ENCODE results near the gene MYO15A.
A peak's percentile ranks its signal among the peaks of the same experiment; 100 is the strongest.

MYO15A gene

GRCh38 chr17:18108401-18109312, at the start of gene MYO15A:
MYO15A (plus strand) TSS chr17:18108756; CDS start chr17:18118801, 10,045 bp downstream.
- Histone ChIP-seq H3K27ac (peak within 1 kb of the TSS in 1 of 21 experiments; percentile 37), H3K4me3 (no peak within 1 kb of the TSS)

GRCh38 chr17:18059283-18059682, 49.3 kb upstream of the MYO15A start:
- no peak overlapping the region for H3K27ac ChIP-seq

GRCh38 chr17:18064053-18064452, 44.5 kb upstream of the MYO15A start:
- H3K27ac ChIP-seq: no peak overlapping the region
- H3K4me3 ChIP-seq: no peak overlapping the region

More at GRCh38 chr17:18059283-18059682, 49.3 kb upstream of the MYO15A start:
- H3K4me3 ChIP-seq: no peak overlapping the region

- no peak overlapping the region for H3K4me3 ChIP-seq
- no peak overlapping the region for H3K27ac ChIP-seq
Observed at GRCh38 chr17:18065546-18065945, 43.0 kb upstream of the MYO15A start.

- no peak overlapping the region for H3K4me3 ChIP-seq
Observed at GRCh38 chr17:18066866-18067265, 41.7 kb upstream of the MYO15A start.

GRCh38 chr17:18069101-18069500, 39.5 kb upstream of the MYO15A start:
- H3K27ac ChIP-seq: no peak overlapping the region
- H3K4me3 ChIP-seq: no peak overlapping the region

More at GRCh38 chr17:18066866-18067265, 41.7 kb upstream of the MYO15A start:
- no peak overlapping the region for H3K27ac ChIP-seq

- Histone ChIP-seq H3K27ac (no peak overlapping the region), H3K4me3 (no peak overlapping the region)
Observed at GRCh38 chr17:18070861-18071340, 37.7 kb upstream of the MYO15A start.

- Histone ChIP-seq H3K4me3 (no peak overlapping the region), H3K27ac (no peak overlapping the region)
Observed at GRCh38 chr17:18071751-18072150, 36.8 kb upstream of the MYO15A start.

- no peak overlapping the region for H3K27ac ChIP-seq
- H3K4me3 ChIP-seq: no peak overlapping the region
Observed at GRCh38 chr17:18074566-18075272, 33.8 kb upstream of the MYO15A start.

GRCh38 chr17:18076936-18077335, 31.6 kb upstream of the MYO15A start:
- no peak overlapping the region for H3K27ac ChIP-seq

GRCh38 chr17:18079543-18079942, 29.0 kb upstream of the MYO15A start:
- H3K4me3 ChIP-seq: no peak overlapping the region
- no peak overlapping the region for H3K27ac ChIP-seq

More at GRCh38 chr17:18076936-18077335, 31.6 kb upstream of the MYO15A start:
- H3K4me3 ChIP-seq: no peak overlapping the region

- Histone ChIP-seq H3K4me3 (no peak overlapping the region), H3K27ac (no peak overlapping the region)
Observed at GRCh38 chr17:18084256-18084655, 24.3 kb upstream of the MYO15A start.

GRCh38 chr17:18087610-18088491, 20.7 kb upstream of the MYO15A start, which contains the start of gene DRG2:
DRG2 (plus strand) TSS chr17:18087948; CDS start chr17:18088024, 76 bp downstream.
- peak within 1 kb of the TSS; percentile 51 to 93 (median 72) for H3K4me3 ChIP-seq
- peak within 1 kb of the TSS in 20 of 21 experiments; percentile 45 to 94 (median 86) for H3K27ac ChIP-seq

- no peak overlapping the region for H3K27ac ChIP-seq
- H3K4me3 ChIP-seq: no peak overlapping the region
Observed at GRCh38 chr17:18089613-18090012, 18.9 kb upstream of the MYO15A start.

GRCh38 chr17:18093616-18094408, 14.7 kb upstream of the MYO15A start:
- Histone ChIP-seq H3K4me3 (no peak overlapping the region), H3K27ac (no peak overlapping the region)

GRCh38 chr17:18094409-18094807, 14.1 kb upstream of the MYO15A start:
- H3K4me3 ChIP-seq: no peak overlapping the region
- no peak overlapping the region for H3K27ac ChIP-seq

GRCh38 chr17:18099516-18099915, 9.0 kb upstream of the MYO15A start:
- H3K27ac ChIP-seq: no peak overlapping the region

GRCh38 chr17:18100616-18101015, 7.9 kb upstream of the MYO15A start:
- H3K4me3 ChIP-seq: no peak overlapping the region

More at GRCh38 chr17:18099516-18099915, 9.0 kb upstream of the MYO15A start:
- no peak overlapping the region for H3K4me3 ChIP-seq

GRCh38 chr17:18101828-18102227, 6.7 kb upstream of the MYO15A start:
- Histone ChIP-seq H3K27ac (no peak overlapping the region), H3K4me3 (no peak overlapping the region)

More at GRCh38 chr17:18100616-18101015, 7.9 kb upstream of the MYO15A start:
- H3K27ac ChIP-seq: no peak overlapping the region
